HUES48 (cell line): Measurements from ENCODE around the gene C16orf89.

ENCODE experiments used
- H3K27ac ChIP-seq: one replicate; pipeline ENCODE4 v1.7.0; 2013; ENCODE audit warnings: low read depth, low read length, inconsistent platforms
- H3K27me3 ChIP-seq: 2 replicates; pipeline ENCODE4 v1.6.1; 2013; ENCODE audit warnings: mild to moderate bottlenecking, low read length; ENCODE audit not compliant: control insufficient read depth, insufficient read depth
- H3K36me3 ChIP-seq: 2 replicates; pipeline ENCODE4 v1.6.1; 2013; ENCODE audit warnings: low read length; ENCODE audit not compliant: control insufficient read depth, insufficient read depth
- H3K4me1 ChIP-seq: 2 replicates; pipeline ENCODE4 v1.6.1; 2013; ENCODE audit warnings: mild to moderate bottlenecking, low read length; ENCODE audit not compliant: control insufficient read depth, insufficient read depth
- H3K4me3 ChIP-seq: 2 replicates; pipeline ENCODE4 v1.5.1; 2013; ENCODE audit warnings: mild to moderate bottlenecking, low read depth, low read length
- H3K9ac ChIP-seq: 2 replicates; pipeline ENCODE4 v1.6.1; 2013; ENCODE audit warnings: mild to moderate bottlenecking, low read depth, low read length, moderate library complexity
- H3K9me3 ChIP-seq: 2 replicates; pipeline ENCODE4 v1.6.1; 2013; ENCODE audit warnings: low read length; ENCODE audit not compliant: control insufficient read depth, insufficient read depth

Gene C16orf89

DNA sequence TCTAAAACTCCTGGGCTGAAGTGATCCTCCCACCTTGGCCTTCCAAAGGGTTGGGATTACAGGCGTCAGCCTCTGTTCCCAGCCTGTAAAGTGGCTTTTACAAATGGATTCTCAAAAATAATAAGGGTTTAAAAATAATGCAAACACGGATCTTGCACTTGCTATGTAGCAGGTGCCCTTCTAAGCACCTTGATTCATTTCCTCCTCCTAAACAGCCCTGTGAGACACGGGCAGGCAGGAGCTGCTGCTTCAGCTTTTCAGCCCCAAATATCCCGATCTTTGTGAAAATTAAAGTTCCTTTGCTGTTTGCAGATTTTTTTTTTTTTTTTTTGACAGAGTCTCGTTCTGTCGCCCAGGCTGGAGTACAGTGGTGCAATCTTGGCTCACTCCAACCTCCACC lies 63.8 kb downstream of the C16orf89 start:
- no peaks in the 10 kb centered on the region for H3K36me3 ChIP-seq
- H3K27me3 ChIP-seq = no peaks in the 10 kb centered on the region
- H3K4me3 ChIP-seq = no peak overlapping the region
- no peaks in the 10 kb centered on the region for H3K9me3 ChIP-seq
- H3K9ac ChIP-seq = no peak overlapping the region
- H3K27ac ChIP-seq = no peak overlapping the region
- H3K4me1 ChIP-seq = no peaks in the 10 kb centered on the region

DNA sequence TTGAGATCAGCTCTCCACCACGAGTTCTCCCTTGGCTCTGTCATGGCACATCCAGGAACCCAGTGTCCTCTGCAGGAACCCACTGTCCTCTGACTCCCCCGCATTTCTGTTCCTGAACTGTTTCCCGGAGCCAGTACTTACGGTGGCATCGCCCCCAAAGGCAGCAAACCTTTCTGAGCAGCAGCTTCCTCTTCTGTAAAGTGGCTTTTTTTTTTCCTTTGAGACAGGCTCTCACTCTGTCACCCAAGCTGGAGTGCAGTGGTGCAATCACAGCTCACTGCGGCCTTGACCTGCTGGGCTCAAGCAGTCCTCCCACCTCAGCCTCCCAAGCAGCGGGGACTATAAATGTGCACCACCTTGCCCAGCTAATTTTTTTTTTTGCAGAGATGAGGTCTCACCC lies 64.2 kb downstream of the C16orf89 start:
- H3K4me3 ChIP-seq = no peak overlapping the region
- H3K27ac ChIP-seq = no peak overlapping the region
- H3K9ac ChIP-seq = no peak overlapping the region
- no peaks in the 10 kb centered on the region for H3K9me3 ChIP-seq
- no peaks in the 10 kb centered on the region for H3K4me1 ChIP-seq
- H3K36me3 ChIP-seq = no peaks in the 10 kb centered on the region
- no peaks in the 10 kb centered on the region for H3K27me3 ChIP-seq

GRCh38 chr16:5000573-5001001 lies 65.2 kb downstream of the C16orf89 start:
- H3K9me3 ChIP-seq = no peaks in the 10 kb centered on the region
- H3K27ac ChIP-seq = no peak overlapping the region
- H3K9ac ChIP-seq = no peak overlapping the region
- H3K27me3 ChIP-seq = no peaks in the 10 kb centered on the region
- no peaks in the 10 kb centered on the region for H3K4me1 ChIP-seq
- no peaks in the 10 kb centered on the region for H3K36me3 ChIP-seq
- H3K4me3 ChIP-seq = no peak overlapping the region

- H3K36me3 ChIP-seq = no peaks in the 10 kb centered on the region
- no peak overlapping the region for H3K27ac ChIP-seq
- no peaks in the 10 kb centered on the region for H3K9me3 ChIP-seq
- H3K4me1 ChIP-seq = no peaks in the 10 kb centered on the region
- no peak overlapping the region for H3K9ac ChIP-seq
- H3K4me3 ChIP-seq = no peak overlapping the region
- no peaks in the 10 kb centered on the region for H3K27me3 ChIP-seq
Observed at GRCh38 chr16:4994719-4995434, 70.9 kb downstream of the C16orf89 start.
